HG03066 (cell line): ENCODE measurements around the gene PDRG1.

Source experiments
- ATAC-seq: cut with Tn5 transposase; IDR thresholded peaks from one replicate; pipeline ENCODE4 v1.9.1; 2021; ENCODE audit warnings: low read depth; ENCODE audit not compliant: unreplicated experiment

PDRG1 gene

GRCh38 chr20:31909253-31910070 lies 42.4 kb downstream of the PDRG1 start:
- no peak for ATAC-seq

- ATAC-seq, result no peak
These were observed 43.4 kb downstream of the PDRG1 start for GRCh38 chr20:31908424-31908823.

DNA sequence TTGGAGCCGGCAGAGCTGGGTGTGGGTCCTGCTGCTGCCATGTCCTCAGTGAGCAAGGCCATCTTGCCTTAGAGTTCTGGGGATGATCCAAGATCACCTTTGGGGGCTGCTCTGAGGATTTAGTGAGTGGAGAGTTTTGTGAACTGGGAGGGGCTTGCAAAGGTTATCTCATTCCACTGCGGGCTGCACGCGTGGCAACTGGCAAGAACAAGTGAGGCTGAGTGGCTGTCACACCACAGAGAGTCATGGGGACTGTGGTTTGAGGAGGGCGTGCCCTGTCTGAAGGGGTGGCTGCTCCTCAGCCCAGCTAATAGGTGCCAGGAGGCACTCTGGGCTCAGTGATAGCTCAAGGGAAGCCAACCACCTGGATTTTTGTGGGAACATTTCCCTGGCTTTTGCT lies 43.8 kb downstream of the PDRG1 start:
- no peak for ATAC-seq

- ATAC-seq, result no peak
These were observed 44.8 kb downstream of the PDRG1 start for GRCh38 chr20:31907046-31907445.

DNA sequence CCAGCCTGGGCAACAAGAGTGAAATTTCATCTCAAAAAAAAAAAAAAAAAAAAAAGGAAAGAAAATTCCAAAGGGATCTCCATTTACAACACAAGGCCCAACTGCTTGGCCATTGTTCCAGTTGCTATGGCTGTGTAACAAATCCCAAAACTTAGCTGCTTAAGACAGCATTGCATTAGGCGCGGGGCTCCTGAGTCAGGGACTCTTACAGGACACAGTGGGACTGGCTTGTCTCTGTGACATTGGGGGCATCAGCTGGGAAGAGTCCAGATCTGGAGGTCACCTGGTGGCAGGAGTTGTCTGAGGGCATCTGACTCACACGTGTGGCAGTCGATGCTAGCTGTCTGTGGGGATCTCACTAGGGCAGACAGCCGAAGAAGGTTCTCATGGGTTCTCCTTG lies 45.8 kb downstream of the PDRG1 start:
- ATAC-seq, result no peak

DNA sequence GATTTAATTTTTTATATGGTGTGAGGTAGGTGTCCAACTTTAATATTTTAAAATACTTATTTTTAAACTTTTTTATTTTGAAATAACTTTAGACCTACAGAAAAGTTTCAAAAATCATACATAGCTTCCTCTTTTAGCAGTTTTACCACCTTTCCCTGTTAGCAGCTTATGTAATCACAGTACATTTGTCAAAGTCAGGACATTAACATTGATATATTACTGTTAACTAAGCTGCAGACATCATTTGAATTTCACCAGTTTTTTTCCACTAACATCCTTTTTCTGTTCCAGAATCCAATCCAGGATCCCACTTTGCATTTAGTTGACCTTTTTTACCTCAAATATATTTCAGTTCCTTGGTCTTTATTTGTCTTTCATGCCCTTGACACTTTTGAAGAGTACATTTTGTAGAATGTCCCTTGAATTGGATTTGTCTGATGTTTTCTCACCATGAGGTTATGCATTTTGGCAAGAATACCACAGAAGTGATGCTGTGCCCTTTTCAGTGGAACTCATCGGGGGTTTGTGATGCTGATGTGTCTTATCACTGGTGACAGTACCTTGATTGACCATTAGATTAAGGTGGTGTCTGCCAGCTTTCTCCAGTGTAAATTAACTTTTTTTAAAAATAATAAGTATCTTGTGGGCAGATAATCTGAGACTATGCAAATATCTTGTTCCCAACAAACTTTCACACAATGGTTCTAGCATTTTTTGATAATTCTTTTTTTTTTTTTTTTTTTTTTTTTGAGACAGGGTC lies 48.0 kb downstream of the PDRG1 start:
- ATAC-seq, result no peak

DNA sequence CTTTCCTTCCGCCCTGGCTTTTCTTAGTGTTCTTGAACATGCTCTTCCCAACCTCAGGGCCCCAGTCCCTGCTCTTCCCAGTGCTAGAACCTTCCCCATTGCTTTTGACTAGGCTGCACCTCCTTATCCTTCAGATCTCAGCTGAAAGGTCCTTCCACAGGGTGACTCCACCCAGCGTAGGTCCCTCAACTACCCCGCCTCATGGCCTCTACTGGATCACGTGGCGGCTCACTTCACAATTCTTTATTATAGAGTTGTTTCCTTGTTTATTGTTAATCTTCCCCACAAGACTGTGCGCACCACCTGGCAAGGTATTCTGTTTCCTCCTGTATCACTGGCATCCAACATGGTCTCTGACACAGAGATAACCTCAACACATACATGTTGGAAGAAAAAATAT lies 50.2 kb downstream of the PDRG1 start:
- no peak for ATAC-seq

DNA sequence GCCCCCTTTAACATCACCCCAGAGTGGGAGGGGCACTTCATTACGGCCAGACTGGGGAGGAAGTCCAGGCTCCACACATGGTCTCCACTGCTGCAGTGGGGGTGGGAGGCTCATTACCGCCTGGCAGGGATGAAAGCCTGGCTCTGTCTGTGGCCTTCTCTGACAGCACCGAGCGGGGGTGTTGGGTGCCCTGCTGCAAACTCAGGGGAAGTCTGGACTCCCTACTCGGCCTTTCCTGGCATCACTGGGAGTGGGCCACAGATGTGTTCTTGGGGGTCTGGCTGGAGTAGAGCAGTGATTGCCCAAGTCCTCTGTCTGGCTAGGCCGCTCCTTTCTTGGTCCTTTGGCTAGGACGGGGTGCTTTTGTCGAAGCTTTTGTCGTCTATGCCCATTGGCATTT lies 54.3 kb downstream of the PDRG1 start:
- ATAC-seq, result no peak

DNA sequence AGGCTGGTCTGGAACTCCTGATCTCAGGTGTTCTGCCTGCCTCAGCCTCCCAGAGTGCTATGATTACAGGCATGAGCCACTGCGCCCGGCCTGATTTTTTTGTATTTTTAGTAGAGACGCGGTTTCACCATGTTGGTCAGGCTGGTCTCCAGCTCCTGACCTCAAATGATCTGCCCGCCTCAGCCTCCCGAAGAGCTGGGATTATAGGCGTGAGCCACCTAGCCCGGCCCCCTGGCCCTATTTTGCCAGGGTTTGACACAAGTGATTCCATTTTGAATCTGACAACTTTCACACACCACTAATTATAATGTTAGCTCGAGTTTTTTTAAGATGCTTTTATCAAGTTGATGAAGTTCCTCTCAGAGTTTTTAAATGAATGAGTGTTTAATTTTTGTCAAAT lies 55.8 kb downstream of the PDRG1 start:
- no peak for ATAC-seq

- peak; percentile 99 for ATAC-seq
These were observed 56.7 kb downstream of the PDRG1 start for GRCh38 chr20:31894980-31895675.
